NT2/D1 (cell line): Measurements from ENCODE around the gene CPEB4.

Source experiments
- SUZ12 ChIP-seq: IDR thresholded peaks from 2 replicates; pipeline ENCODE4 v1.6.1; 2011; ENCODE audit not compliant: insufficient read length, insufficient read depth; ENCODE audit errors: extremely low read depth
- ZNF274 ChIP-seq: IDR thresholded peaks from 2 replicates; pipeline ENCODE4 v1.6.1; 2011; ENCODE audit warnings: mild to moderate bottlenecking, low read depth, low read length

DNA sequence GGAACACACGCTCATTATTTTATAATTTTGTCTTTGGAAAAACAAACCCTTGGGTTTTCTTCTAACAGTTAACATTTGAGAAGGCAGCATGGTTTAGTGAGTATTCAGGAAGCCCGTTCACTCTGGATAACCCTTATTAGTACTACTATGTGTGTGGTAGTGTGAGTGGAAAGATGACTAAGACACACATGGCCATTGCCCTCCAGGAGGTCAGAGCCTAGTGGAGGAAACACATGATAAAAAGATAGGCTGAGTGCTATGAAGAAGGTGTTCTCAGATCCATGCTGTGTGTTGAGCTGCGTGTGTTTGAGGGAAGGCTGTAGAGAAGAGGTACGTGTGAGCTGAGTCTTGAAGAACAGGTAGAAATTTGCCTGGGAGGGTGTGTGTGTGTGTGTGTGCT lies 109.2 kb downstream of the CPEB4 start:
- TF ChIP-seq ZNF274 (no peak), SUZ12 (no peak)
